OCI-LY3 (cell line): ENCODE results near the gene TIMP4.

Source experiments
- H2AFZ ChIP-seq: fragments of 200-600, 300-600 bp; shearing (Covaris generic); 2 replicates; pipeline ENCODE4 v1.6.0; 2014; ENCODE audit warnings: antibody characterized with exemption, low read depth, low read length
- H3K27ac ChIP-seq: fragments of 200-600, 300-600 bp; sonication (generic); 2 replicates; pipeline ENCODE4 v1.5.1; 2014; ENCODE audit warnings: mild to moderate bottlenecking, low read length, moderate library complexity, mixed read lengths
- H3K27me3 ChIP-seq: fragments of 200-600, 300-600 bp; sonication (generic); 2 replicates; pipeline ENCODE4 v1.6.1; 2014; ENCODE audit warnings: low read depth, low read length, mixed read lengths
- H3K36me3 ChIP-seq: fragments of 200-600, 300-600 bp; sonication (generic); replicated peaks from 2 replicates; pipeline ENCODE3; 2014; ENCODE audit warnings: low read depth, low read length, mixed read lengths
- H3K4me1 ChIP-seq: fragments of 300-600, 200-600 bp; sonication (generic); 2 replicates; pipeline ENCODE4 v1.6.1; 2014; ENCODE audit warnings: low read length, mixed read lengths
- H3K4me2 ChIP-seq: fragments of 200-600, 300-600 bp; sonication (generic); 2 replicates; pipeline ENCODE4 v1.6.1; 2014; ENCODE audit warnings: low read length, mixed read lengths
- H3K4me3 ChIP-seq: fragments of 300-600, 200-600 bp; sonication (generic); 2 replicates; pipeline ENCODE4 v1.5.1; 2014; ENCODE audit warnings: antibody characterized with exemption, mild to moderate bottlenecking, low read length, moderate library complexity
- H3K79me2 ChIP-seq: fragments of 300-600, 200-600 bp; shearing (Covaris generic); 2 replicates; pipeline ENCODE4 v1.6.1; 2014; ENCODE audit warnings: mild to moderate bottlenecking, low read length, mixed read lengths
- H3K9ac ChIP-seq: fragments of 300-600, 200-600 bp; shearing (Covaris generic); 2 replicates; pipeline ENCODE4 v1.6.0; 2014; ENCODE audit warnings: mild to moderate bottlenecking, low read length, moderate library complexity
- H3K9me3 ChIP-seq: fragments of 200-600, 300-600 bp; shearing (Covaris generic); 2 replicates; pipeline ENCODE4 v1.6.1; 2014; ENCODE audit warnings: low read length, mixed read lengths; ENCODE audit not compliant: insufficient read depth
- H4K20me1 ChIP-seq: fragments of 200-600, 300-600 bp; sonication (generic); 2 replicates; pipeline ENCODE4 v1.6.1; 2016; ENCODE audit warnings: low read length, mixed read lengths; ENCODE audit not compliant: insufficient read depth
- CTCF ChIP-seq: fragments of 200-600, 300-600 bp; sonication (generic); IDR thresholded peaks from 2 replicates; pipeline ENCODE4 v1.5.1; 2014; ENCODE audit warnings: antibody characterized with exemption, low read length, low read depth
- EZH2phosphoT487 ChIP-seq: fragments of 200-600 bp; shearing (Covaris generic); IDR thresholded peaks from 2 replicates; pipeline ENCODE4 v1.6.1; 2018; ENCODE audit warnings: antibody characterized with exemption, mixed run types, low read depth

The TIMP4 gene

GRCh38 chr3:12136371-12136770, 22.3 kb downstream of the TIMP4 start:
- Histone ChIP-seq H4K20me1 (no peaks in the 10 kb centered on the region), H3K27me3 (peaks cover 29% of the 10 kb centered on the region), H2AFZ (no peak overlapping the region), H3K4me3 (no peak overlapping the region), H3K79me2 (no peaks in the 10 kb centered on the region), H3K9ac (no peak overlapping the region), H3K9me3 (no peaks in the 10 kb centered on the region), H3K4me1 (no peaks in the 10 kb centered on the region), H3K36me3 (no peaks in the 10 kb centered on the region), H3K4me2 (no peak overlapping the region), H3K27ac (no peak overlapping the region)
- TF ChIP-seq EZH2phosphoT487 (no peak), CTCF (no peak)

GRCh38 chr3:12135029-12135657, 23.6 kb downstream of the TIMP4 start:
- H4K20me1 ChIP-seq, result no peaks in the 10 kb centered on the region
- H3K4me3 ChIP-seq, result no peak overlapping the region
- TF ChIP-seq EZH2phosphoT487, result no peak
- TF ChIP-seq CTCF, result peak; percentile 88
- no peaks in the 10 kb centered on the region for H3K4me1 ChIP-seq
- no peaks in the 10 kb centered on the region for H3K9me3 ChIP-seq
- H3K4me2 ChIP-seq, result no peak overlapping the region
- no peak overlapping the region for H3K27ac ChIP-seq
- peaks cover 37% of the 10 kb centered on the region for H3K27me3 ChIP-seq
- no peak overlapping the region for H3K9ac ChIP-seq
- peak overlapping the region; percentile 32; the same call in 1 of the 2 replicates for H2AFZ ChIP-seq
- H3K36me3 ChIP-seq, result no peaks in the 10 kb centered on the region
- H3K79me2 ChIP-seq, result no peaks in the 10 kb centered on the region

- Histone ChIP-seq H3K4me2 (no peak overlapping the region), H3K27me3 (peaks cover 38% of the 10 kb centered on the region), H3K36me3 (no peaks in the 10 kb centered on the region), H3K9ac (no peak overlapping the region), H3K79me2 (no peaks in the 10 kb centered on the region), H2AFZ (no peak overlapping the region), H3K4me3 (no peak overlapping the region), H3K9me3 (no peaks in the 10 kb centered on the region), H3K27ac (no peak overlapping the region), H4K20me1 (no peaks in the 10 kb centered on the region), H3K4me1 (no peaks in the 10 kb centered on the region)
- TF ChIP-seq EZH2phosphoT487 (no peak), CTCF (no peak)
Measured at GRCh38 chr3:12132881-12133280, 25.8 kb downstream of the TIMP4 start.

GRCh38 chr3:12131351-12132090, 27.2 kb downstream of the TIMP4 start:
- Histone ChIP-seq H3K4me2 (no peak overlapping the region), H3K36me3 (no peaks in the 10 kb centered on the region), H2AFZ (no peak overlapping the region), H3K27ac (no peak overlapping the region), H3K9me3 (no peaks in the 10 kb centered on the region), H3K27me3 (peaks cover 51% of the 10 kb centered on the region), H4K20me1 (no peaks in the 10 kb centered on the region), H3K4me3 (no peak overlapping the region), H3K9ac (no peak overlapping the region), H3K79me2 (no peaks in the 10 kb centered on the region), H3K4me1 (no peaks in the 10 kb centered on the region)
- TF ChIP-seq CTCF (no peak), EZH2phosphoT487 (no peak)
